Peyer's patch (tissue), 4 donors: Measurements from ENCODE around the gene ACTRT3.
"Not testable (repeated sequence)": the region's sequence is repeated elsewhere in the genome, so short reads cannot be mapped to it uniquely, and the experiment has no call there.

Source experiments
- CTCF ChIP-seq, 6 experiments: fragments of 450-650 bp in 4 of 6; fragments of 200-600 bp in 2 of 6; sonication (generic) in 1 of 6; IDR thresholded peaks; one replicate each; pipeline ENCODE4 v1.5.1; 2017 to 2019; ENCODE audit warnings: antibody characterized with exemption in 6 of 6, mild to moderate bottlenecking in 3 of 6, moderate library complexity in 1 of 6
- POLR2A ChIP-seq, 2 donors: fragments of 450-650 bp; IDR thresholded peaks; one replicate each; pipeline ENCODE4 v1.5.1; 2017; ENCODE audit warnings: antibody characterized with exemption in 2 of 2, mild to moderate bottlenecking in 2 of 2, moderate library complexity in 2 of 2

DNA sequence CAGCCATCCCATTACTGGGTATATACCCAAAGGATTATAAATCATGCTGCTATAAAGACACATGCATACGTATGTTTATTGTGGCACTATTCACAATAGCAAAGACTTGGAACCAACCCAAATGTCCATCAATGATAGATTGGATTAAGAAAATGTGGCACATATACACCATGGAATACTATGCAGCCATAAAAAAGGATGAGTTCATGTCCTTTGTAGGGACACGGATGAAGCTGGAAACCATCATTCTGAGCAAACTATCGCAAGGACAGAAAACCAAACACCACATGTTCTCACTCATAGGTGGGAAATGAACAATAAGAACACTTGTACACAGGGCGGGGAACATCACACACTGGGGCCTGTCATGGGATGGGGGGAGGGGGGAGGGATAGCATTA lies 50.9 kb downstream of the ACTRT3 start:
- TF ChIP-seq CTCF, POLR2A (IDR thresholded peaks at IDR 0.05): not testable (repeated sequence)
